MM.1S (cell line): ENCODE results near the gene ZNF648.

Experiments
- DNase-seq: peaks from one replicate; pipeline ENCODE4 v3.0.0-alpha.2; 2015
- H2AFZ ChIP-seq: fragments of 300-600 bp; sonication (generic); 2 replicates; pipeline ENCODE4 v1.6.0; 2016; ENCODE audit warnings: antibody characterized with exemption, low read length
- H3F3A ChIP-seq: fragments of 300-600 bp; sonication (generic); 2 replicates; pipeline ENCODE4 v1.6.1; 2016; ENCODE audit warnings: mild to moderate bottlenecking, antibody characterized with exemption, low read length, moderate library complexity, mixed read lengths; ENCODE audit not compliant: insufficient read depth
- H3K27ac ChIP-seq: fragments of 300-600 bp; sonication (generic); 2 replicates; pipeline ENCODE4 v1.5.1; 2016; ENCODE audit warnings: mild to moderate bottlenecking, low read length
- H3K27me3 ChIP-seq: fragments of 300-600 bp; sonication (generic); replicated peaks from 2 replicates; pipeline ENCODE4 v1.6.0; 2016; ENCODE audit warnings: low read length; ENCODE audit not compliant: insufficient read depth
- H3K36me3 ChIP-seq: fragments of 300-600 bp; sonication (generic); replicated peaks from 2 replicates; pipeline ENCODE4 v1.6.1; 2016; ENCODE audit warnings: mild to moderate bottlenecking, low read length, mixed read lengths; ENCODE audit not compliant: insufficient read depth
- H3K4me1 ChIP-seq: fragments of 300-600 bp; sonication (generic); 2 replicates; pipeline ENCODE4 v1.6.1; 2016; ENCODE audit warnings: low read length, mixed read lengths
- H3K4me2 ChIP-seq: fragments of 300-600 bp; sonication (generic); 2 replicates; pipeline ENCODE4 v1.6.0; 2016; ENCODE audit warnings: low read depth, low read length
- H3K4me3 ChIP-seq: fragments of 300-600 bp; sonication (generic); 2 replicates; pipeline ENCODE4 v1.5.1; 2016; ENCODE audit warnings: low read length, mixed read lengths
- H3K79me2 ChIP-seq: fragments of 300-600 bp; sonication (generic); 2 replicates; pipeline ENCODE4 v1.6.1; 2016; ENCODE audit warnings: mixed run types, low read length, mixed read lengths
- H3K9ac ChIP-seq: fragments of 300-600 bp; sonication (generic); 2 replicates; pipeline ENCODE4 v1.6.1; 2016; ENCODE audit warnings: low read length, mixed read lengths
- H3K9me2 ChIP-seq: fragments of 300-600 bp; sonication (generic); replicated peaks from 2 replicates; pipeline ENCODE4 v1.6.1; 2016; ENCODE audit warnings: mild to moderate bottlenecking, low read length, mixed read lengths; ENCODE audit not compliant: insufficient read depth
- H3K9me3 ChIP-seq: fragments of 300-600 bp; sonication (generic); replicated peaks from 2 replicates; pipeline ENCODE4 v1.6.1; 2016; ENCODE audit warnings: mild to moderate bottlenecking, low read length, mixed read lengths; ENCODE audit not compliant: insufficient read depth
- H4K20me1 ChIP-seq: fragments of 300-600 bp; sonication (generic); 2 replicates; pipeline ENCODE4 v1.6.1; 2016; ENCODE audit warnings: mild to moderate bottlenecking, low read length, moderate library complexity, mixed read lengths; ENCODE audit not compliant: insufficient read depth
- EZH2 ChIP-seq: fragments of 300-600 bp; sonication (generic); optimal IDR thresholded peaks from 2 replicates; pipeline ENCODE3; 2017; ENCODE audit warnings: low read depth, mild to moderate bottlenecking, antibody characterized with exemption, low read length, mixed read lengths
- EZH2phosphoT487 ChIP-seq: fragments of 300-600 bp; sonication (generic); IDR thresholded peaks from 2 replicates; pipeline ENCODE4 v1.6.1; 2018; ENCODE audit warnings: antibody characterized with exemption, low read length
- TF ChIP-seq, protein P1 (sequence below): fragments of 300-600 bp; sonication (generic); IDR thresholded peaks from 2 replicates; pipeline ENCODE4 v1.5.1; 2016; ENCODE audit warnings: antibody characterized with exemption, low read length, mixed read lengths

The ZNF648 gene

DNA sequence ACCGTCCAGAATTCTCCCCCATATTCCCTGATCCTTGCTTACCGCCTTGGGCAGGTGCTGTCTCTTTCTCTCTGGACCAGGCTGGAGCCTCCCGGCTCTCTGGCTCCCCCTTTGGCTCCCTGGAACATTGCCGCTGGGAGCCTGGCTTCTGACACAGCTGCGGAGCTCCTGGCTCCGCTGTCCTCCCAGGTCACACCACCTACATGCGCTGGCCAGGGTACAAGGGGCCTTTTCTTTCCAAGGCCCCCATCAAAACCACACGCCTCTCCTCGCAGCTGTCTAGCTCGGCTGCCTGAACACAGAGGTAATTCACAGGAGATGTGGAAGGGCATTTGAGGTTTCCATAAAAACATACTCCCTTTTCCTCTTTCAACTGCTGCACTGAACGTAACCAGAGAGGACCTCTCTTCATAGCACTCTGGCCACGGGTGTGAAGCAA, 7.5 kb upstream of the ZNF648 start:
- H3K79me2 ChIP-seq: no peaks in the 10 kb centered on the region
- H3F3A ChIP-seq: no peaks in the 10 kb centered on the region
- H2AFZ ChIP-seq: no peak overlapping the region
- no peaks in the 10 kb centered on the region for H4K20me1 ChIP-seq
- H3K9ac ChIP-seq: no peak overlapping the region
- TF ChIP-seq, protein P1, sequence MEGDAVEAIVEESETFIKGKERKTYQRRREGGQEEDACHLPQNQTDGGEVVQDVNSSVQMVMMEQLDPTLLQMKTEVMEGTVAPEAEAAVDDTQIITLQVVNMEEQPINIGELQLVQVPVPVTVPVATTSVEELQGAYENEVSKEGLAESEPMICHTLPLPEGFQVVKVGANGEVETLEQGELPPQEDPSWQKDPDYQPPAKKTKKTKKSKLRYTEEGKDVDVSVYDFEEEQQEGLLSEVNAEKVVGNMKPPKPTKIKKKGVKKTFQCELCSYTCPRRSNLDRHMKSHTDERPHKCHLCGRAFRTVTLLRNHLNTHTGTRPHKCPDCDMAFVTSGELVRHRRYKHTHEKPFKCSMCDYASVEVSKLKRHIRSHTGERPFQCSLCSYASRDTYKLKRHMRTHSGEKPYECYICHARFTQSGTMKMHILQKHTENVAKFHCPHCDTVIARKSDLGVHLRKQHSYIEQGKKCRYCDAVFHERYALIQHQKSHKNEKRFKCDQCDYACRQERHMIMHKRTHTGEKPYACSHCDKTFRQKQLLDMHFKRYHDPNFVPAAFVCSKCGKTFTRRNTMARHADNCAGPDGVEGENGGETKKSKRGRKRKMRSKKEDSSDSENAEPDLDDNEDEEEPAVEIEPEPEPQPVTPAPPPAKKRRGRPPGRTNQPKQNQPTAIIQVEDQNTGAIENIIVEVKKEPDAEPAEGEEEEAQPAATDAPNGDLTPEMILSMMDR: peak; percentile 64
- TF ChIP-seq EZH2phosphoT487 (no peak), EZH2 (no peak)
- no peaks in the 10 kb centered on the region for H3K36me3 ChIP-seq
- no peaks in the 10 kb centered on the region for H3K27me3 ChIP-seq
- H3K4me3 ChIP-seq: no peak overlapping the region
- H3K9me3 ChIP-seq: no peaks in the 10 kb centered on the region
- H3K27ac ChIP-seq: no peak overlapping the region
- H3K4me1 ChIP-seq: no peaks in the 10 kb centered on the region
- H3K4me2 ChIP-seq: no peak overlapping the region
- DNase-seq: peak; percentile 23
- no peaks in the 10 kb centered on the region for H3K9me2 ChIP-seq

DNA sequence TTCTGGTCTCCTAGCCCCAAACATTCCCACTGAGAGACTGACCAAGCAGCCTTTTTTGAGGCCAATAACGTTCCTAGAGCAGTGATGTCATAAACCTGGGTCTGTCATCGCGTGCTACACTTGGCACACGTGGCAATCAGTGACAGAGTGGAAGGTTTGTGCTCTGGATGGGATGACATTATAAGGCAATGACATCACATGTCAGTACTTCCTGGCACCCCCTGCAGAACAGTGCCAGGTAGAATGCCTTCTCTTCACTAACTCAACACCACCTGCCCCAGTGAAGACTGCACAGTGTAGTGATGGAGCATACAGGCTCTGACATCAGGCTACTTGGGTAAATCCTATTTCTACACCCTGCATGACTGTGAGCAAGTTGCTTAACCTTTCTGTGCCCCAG, 5.4 kb upstream of the ZNF648 start:
- Histone ChIP-seq H3K79me2 (no peaks in the 10 kb centered on the region), H3K9ac (no peak overlapping the region), H3K27me3 (no peaks in the 10 kb centered on the region), H3K36me3 (no peaks in the 10 kb centered on the region), H3K4me1 (no peaks in the 10 kb centered on the region), H3K9me2 (no peaks in the 10 kb centered on the region), H3K9me3 (no peaks in the 10 kb centered on the region), H3K27ac (no peak overlapping the region), H2AFZ (no peak overlapping the region), H4K20me1 (no peaks in the 10 kb centered on the region), H3F3A (no peaks in the 10 kb centered on the region), H3K4me2 (no peak overlapping the region), H3K4me3 (no peak overlapping the region)
- no peak for DNase-seq
- TF ChIP-seq EZH2 (no peak), EZH2phosphoT487 (no peak)
- TF ChIP-seq, protein P1: no peak

DNA sequence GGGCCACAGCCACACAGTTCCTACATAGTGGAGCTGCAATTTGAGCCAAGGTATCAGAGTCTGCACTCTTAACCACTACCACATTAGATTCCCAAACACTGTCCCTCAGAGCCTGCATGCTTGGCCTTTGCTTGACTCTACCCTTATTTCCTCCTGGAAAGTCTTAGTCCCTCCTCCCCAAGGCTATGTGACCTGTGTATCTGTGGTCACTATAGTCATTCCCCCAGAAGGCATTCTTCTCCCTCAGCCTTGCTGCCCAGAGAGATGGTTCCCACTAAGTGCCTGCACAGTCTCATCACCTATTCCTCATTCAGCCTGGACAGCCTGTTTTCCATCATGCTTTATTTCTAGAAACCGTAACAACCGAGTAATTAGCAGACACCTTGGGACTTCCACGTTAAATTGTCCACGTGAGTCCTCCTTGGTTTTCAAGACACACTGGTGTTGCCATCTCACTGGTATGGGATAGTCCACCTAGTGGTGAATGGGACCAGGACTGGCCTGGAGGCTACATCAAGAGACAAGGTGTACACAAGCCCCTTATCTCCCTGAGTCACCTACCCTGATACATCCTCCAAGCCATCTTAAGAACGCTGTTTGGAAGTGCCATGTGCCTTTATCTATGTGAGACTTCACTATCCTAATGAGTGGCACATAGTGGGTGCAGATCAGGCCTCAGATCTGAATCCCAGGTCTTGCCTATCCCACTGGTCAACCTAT, 3.8 kb upstream of the ZNF648 start:
- H3F3A ChIP-seq: no peaks in the 10 kb centered on the region

More for the DNA sequence above, 3.8 kb upstream of the ZNF648 start:
- H3K9ac ChIP-seq: no peak overlapping the region
- no peaks in the 10 kb centered on the region for H3K79me2 ChIP-seq
- no peak for DNase-seq
- no peaks in the 10 kb centered on the region for H3K36me3 ChIP-seq
- H3K4me1 ChIP-seq: no peaks in the 10 kb centered on the region
- TF ChIP-seq EZH2 (no peak), EZH2phosphoT487 (no peak)
- TF ChIP-seq, protein P1: no peak
- H3K27me3 ChIP-seq: no peaks in the 10 kb centered on the region
- no peak overlapping the region for H3K4me2 ChIP-seq
- H4K20me1 ChIP-seq: no peaks in the 10 kb centered on the region
- no peak overlapping the region for H3K27ac ChIP-seq
- no peaks in the 10 kb centered on the region for H3K9me2 ChIP-seq
- no peak overlapping the region for H3K4me3 ChIP-seq
- H3K9me3 ChIP-seq: no peaks in the 10 kb centered on the region
- no peak overlapping the region for H2AFZ ChIP-seq
